ENCODE measurements around the gene TBCD. TPM values are rescaled to one million over a fixed set of nuclear protein-coding genes. Genes with fewer than 3 reads are reported as not detected.
"Not testable (repeated sequence)": the region's sequence is repeated elsewhere in the genome, so short reads cannot be mapped to it uniquely, and the experiment has no call there.

The TBCD gene
- total RNA-seq, 1 experiment from 2014 or later: 129 TPM

DNA sequence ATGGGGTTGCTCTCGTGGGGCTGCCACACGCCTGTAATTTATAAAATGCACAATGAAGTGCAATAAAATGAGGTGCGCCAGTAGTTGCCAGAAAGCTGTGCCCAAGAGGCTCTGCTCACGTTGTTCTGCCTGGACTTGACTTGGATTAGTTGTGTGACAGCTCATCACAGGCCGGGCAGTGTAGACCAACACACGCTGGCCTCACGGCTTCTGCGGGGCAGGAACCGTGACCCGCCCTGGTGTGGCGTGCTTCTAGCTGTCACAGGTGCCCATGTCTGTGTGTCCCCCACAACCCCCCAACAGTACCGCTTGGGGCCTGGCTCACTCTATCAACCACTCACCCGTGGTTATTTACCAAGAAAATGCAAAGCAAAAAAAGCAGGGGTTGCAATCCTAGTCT is 200.2 kb downstream of the TBCD start:
- Histone ChIP-seq H2AK5ac (ENCODE audit: insufficient read length, low read length) (no peak overlapping the region), H2BK120ac (ENCODE audit: low read depth, low read length, poor library complexity, severe bottlenecking) (no peak overlapping the region), H3K18ac (ENCODE audit: insufficient read length, low read depth, low read length) (no peak overlapping the region), H3K4ac (ENCODE audit: low read depth, low read length) (no peak overlapping the region), H3K9me3 (ENCODE audit: control insufficient read depth, low read depth, low read length) (peaks cover 52% of the 10 kb centered on the region), H4K91ac (ENCODE audit: insufficient read length, low read depth, low read length) (no peak overlapping the region), H3K23me2 (ENCODE audit: insufficient read length, low read depth, low read length, poor library complexity, severe bottlenecking) (no peaks in the 10 kb centered on the region), H4K20me1 (ENCODE audit: control insufficient read depth, insufficient read depth, insufficient read length) (no peaks in the 10 kb centered on the region), H3K23ac (ENCODE audit: insufficient read length, low read depth, low read length) (no peak overlapping the region), H3K27me3 (ENCODE audit: insufficient read depth, low read length) (no peaks in the 10 kb centered on the region), H3K9ac (ENCODE audit: extremely low read depth, insufficient read length, low read length) (no peak overlapping the region), H3K14ac (ENCODE audit: insufficient read depth, low read length) (no peak overlapping the region), H2BK15ac (ENCODE audit: low read depth, low read length) (no peak overlapping the region), H2BK20ac (ENCODE audit: low read depth, low read length, poor library complexity, severe bottlenecking) (no peak overlapping the region), H3K4me1 (ENCODE audit: insufficient read depth, low read length) (no peaks in the 10 kb centered on the region), H3K56ac (ENCODE audit: insufficient read length, low read depth, low read length) (no peak overlapping the region), H3K79me1 (ENCODE audit: insufficient read depth, low read depth, low read length, poor library complexity, severe bottlenecking) (no peaks in the 10 kb centered on the region), H3K79me2 (ENCODE audit: insufficient read depth, low read length) (no peaks in the 10 kb centered on the region), H2AFZ (ENCODE audit: low read length) (no peak overlapping the region), H3K27ac (ENCODE audit: insufficient read length, low read depth, low read length) (no peak overlapping the region), H4K5ac (ENCODE audit: insufficient read length, low read depth, low read length) (no peak overlapping the region), H2BK12ac (ENCODE audit: insufficient read length, low read depth, low read length) (no peak overlapping the region), H4K8ac (replicated peaks; ENCODE audit: insufficient read length, low read depth, low read length) (no peak overlapping the region), H3T11ph (ENCODE audit: low read length) (no peak overlapping the region), H2BK5ac (ENCODE audit: insufficient read length, low read length) (no peak overlapping the region), H3K4me2 (ENCODE audit: insufficient read depth, insufficient read length, low read length) (no peak overlapping the region)
- WGBS (ENCODE audit: extremely low coverage, insufficient read length, low lambda C conversion rate): no CpG with 5 or more reads among the region's 13 CpGs
- H3K36me3 Mint-ChIP-seq (ENCODE audit: insufficient read depth in 1 of 3, low read depth in 3 of 3): peaks cover 73 to 91% (median 88%) of the 10 kb centered on the region in 3 experiments
- peaks cover 37% of the 10 kb centered on the region for H3K27me3 Mint-ChIP-seq (ENCODE audit: low read depth)
- DNase-seq: no peak
- peaks cover 89 to 92% of the 10 kb centered on the region in 2 experiments for H3K9me3 Mint-ChIP-seq
- H3K4me3 Mint-ChIP-seq: no peak overlapping the region
- no peak for TF ChIP-seq CTCF (conservative IDR thresholded peaks at IDR 0.05)
- H3K4me1 Mint-ChIP-seq: no peaks in the 10 kb centered on the region
- no peak overlapping the region for H3K27ac Mint-ChIP-seq

GRCh38 chr17:82955106-82955505 is 203.2 kb downstream of the TBCD start:
- peaks cover 58 to 69% of the 10 kb centered on the region in 2 experiments for H3K9me3 Mint-ChIP-seq
- H2AK5ac ChIP-seq (ENCODE audit: insufficient read length, low read length); H2AFZ ChIP-seq (ENCODE audit: low read length); H4K5ac ChIP-seq (ENCODE audit: insufficient read length, low read depth, low read length); H3K18ac ChIP-seq (ENCODE audit: insufficient read length, low read depth, low read length); H3K27ac ChIP-seq (ENCODE audit: insufficient read length, low read depth, low read length); H2BK5ac ChIP-seq (ENCODE audit: insufficient read length, low read length); H3K14ac ChIP-seq (ENCODE audit: insufficient read depth, low read length); H4K20me1 ChIP-seq (ENCODE audit: control insufficient read depth, insufficient read depth, insufficient read length); H3K4me1 ChIP-seq (ENCODE audit: insufficient read depth, low read length); H3K9ac ChIP-seq (ENCODE audit: extremely low read depth, insufficient read length, low read length); H3K4me2 ChIP-seq (ENCODE audit: insufficient read depth, insufficient read length, low read length); H4K8ac ChIP-seq (replicated peaks; ENCODE audit: insufficient read length, low read depth, low read length); H3K23ac ChIP-seq (ENCODE audit: insufficient read length, low read depth, low read length); H3K56ac ChIP-seq (ENCODE audit: insufficient read length, low read depth, low read length); H2BK120ac ChIP-seq (ENCODE audit: low read depth, low read length, poor library complexity, severe bottlenecking); H4K91ac ChIP-seq (ENCODE audit: insufficient read length, low read depth, low read length); H3K27ac Mint-ChIP-seq; DNase-seq; H3K79me2 ChIP-seq (ENCODE audit: insufficient read depth, low read length); H3K23me2 ChIP-seq (ENCODE audit: insufficient read length, low read depth, low read length, poor library complexity, severe bottlenecking); H3K79me1 ChIP-seq (ENCODE audit: insufficient read depth, low read depth, low read length, poor library complexity, severe bottlenecking); H3K27me3 ChIP-seq (ENCODE audit: insufficient read depth, low read length); H2BK15ac ChIP-seq (ENCODE audit: low read depth, low read length); H2BK12ac ChIP-seq (ENCODE audit: insufficient read length, low read depth, low read length); H3K4me1 Mint-ChIP-seq; H3K4me3 Mint-ChIP-seq; H3T11ph ChIP-seq (ENCODE audit: low read length); H3K4ac ChIP-seq (ENCODE audit: low read depth, low read length); H2BK20ac ChIP-seq (ENCODE audit: low read depth, low read length, poor library complexity, severe bottlenecking): not testable (repeated sequence)
- H3K27me3 Mint-ChIP-seq (ENCODE audit: low read depth): peaks cover 23% of the 10 kb centered on the region
- peaks cover 61 to 83% (median 73%) of the 10 kb centered on the region in 3 experiments for H3K36me3 Mint-ChIP-seq (ENCODE audit: insufficient read depth in 1 of 3, low read depth in 3 of 3)
- peaks cover 23% of the 10 kb centered on the region for H3K9me3 ChIP-seq (ENCODE audit: control insufficient read depth, low read depth, low read length)
- no CpG with 5 or more reads among the region's 3 CpGs for WGBS (ENCODE audit: extremely low coverage, insufficient read length, low lambda C conversion rate)
